HAP-1 (cell line): ENCODE results near the gene HNRNPL.
A peak's percentile ranks its signal among the peaks of the same experiment; 100 is the strongest.
"Not testable (repeated sequence)": the region's sequence is repeated elsewhere in the genome, so short reads cannot be mapped to it uniquely, and the experiment has no call there.

ENCODE experiments used
- DNase-seq, 2 experiments: peaks; one replicate each; pipeline ENCODE4 v3.0.0-alpha.2; 2016 to 2020; ENCODE audit warnings: low spot score in 2 of 2
- H3K27me3 ChIP-seq: fragments of 250-450 bp; sonication (Bioruptor Pico); 2 replicates; pipeline ENCODE4 v1.5.1; 2020; ENCODE audit warnings: low read depth, mild to moderate bottlenecking, moderate library complexity
- H3K36me3 ChIP-seq: fragments of 250-450 bp; sonication (Bioruptor Pico); replicated peaks from 2 replicates; pipeline ENCODE4 v1.5.1; 2020; ENCODE audit warnings: mild to moderate bottlenecking
- H3K4me1 ChIP-seq: fragments of 250-450 bp; sonication (Bioruptor Pico); 2 replicates; pipeline ENCODE4 v1.5.1; 2020; ENCODE audit warnings: mild to moderate bottlenecking
- H3K4me3 ChIP-seq: fragments of 250-450 bp; sonication (Bioruptor Pico); 2 replicates; pipeline ENCODE4 v1.5.1; 2020; ENCODE audit warnings: mild to moderate bottlenecking, moderate library complexity
- H3K9me3 ChIP-seq: fragments of 250-450 bp; sonication (Bioruptor Pico); 2 replicates; pipeline ENCODE4 v1.5.1; 2020; ENCODE audit warnings: mild to moderate bottlenecking, moderate library complexity
- in situ Hi-C: fragments of 300-500 bp; cut with MboI; formaldehyde crosslinking; loops from 3 replicates; pipeline ENCODE4 v1.14.3; 2020; ENCODE audit warnings: low sequenced_read_pairs, inconsistent platforms, mixed read lengths

Gene HNRNPL

DNA sequence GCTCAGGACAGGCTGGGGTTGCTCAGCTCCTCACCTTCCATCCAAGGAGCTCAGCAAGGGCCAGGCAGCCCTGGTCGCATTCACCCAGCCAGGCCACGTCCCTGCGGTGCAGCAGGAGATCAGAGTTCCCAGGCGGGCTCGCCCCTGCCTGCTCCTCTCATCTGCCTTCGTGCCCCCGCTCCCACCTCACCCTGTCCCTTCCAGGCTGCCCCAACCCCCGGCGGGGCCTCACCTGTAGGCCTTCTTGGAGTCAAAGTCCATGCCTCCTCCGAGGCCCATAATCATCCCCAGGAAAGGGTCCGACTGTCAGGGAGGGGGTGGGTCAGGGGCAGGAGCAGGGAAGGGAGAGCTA is 29.6 kb upstream of the HNRNPL start:
- H3K4me3 ChIP-seq = no peak overlapping the region
- no peaks in the 10 kb centered on the region for H3K36me3 ChIP-seq
- H3K27me3 ChIP-seq = no peaks in the 10 kb centered on the region
- in situ Hi-C loops = no loop called here
- H3K4me1 ChIP-seq = no peaks in the 10 kb centered on the region
- H3K9me3 ChIP-seq = no peaks in the 10 kb centered on the region
- no peak for DNase-seq

DNA sequence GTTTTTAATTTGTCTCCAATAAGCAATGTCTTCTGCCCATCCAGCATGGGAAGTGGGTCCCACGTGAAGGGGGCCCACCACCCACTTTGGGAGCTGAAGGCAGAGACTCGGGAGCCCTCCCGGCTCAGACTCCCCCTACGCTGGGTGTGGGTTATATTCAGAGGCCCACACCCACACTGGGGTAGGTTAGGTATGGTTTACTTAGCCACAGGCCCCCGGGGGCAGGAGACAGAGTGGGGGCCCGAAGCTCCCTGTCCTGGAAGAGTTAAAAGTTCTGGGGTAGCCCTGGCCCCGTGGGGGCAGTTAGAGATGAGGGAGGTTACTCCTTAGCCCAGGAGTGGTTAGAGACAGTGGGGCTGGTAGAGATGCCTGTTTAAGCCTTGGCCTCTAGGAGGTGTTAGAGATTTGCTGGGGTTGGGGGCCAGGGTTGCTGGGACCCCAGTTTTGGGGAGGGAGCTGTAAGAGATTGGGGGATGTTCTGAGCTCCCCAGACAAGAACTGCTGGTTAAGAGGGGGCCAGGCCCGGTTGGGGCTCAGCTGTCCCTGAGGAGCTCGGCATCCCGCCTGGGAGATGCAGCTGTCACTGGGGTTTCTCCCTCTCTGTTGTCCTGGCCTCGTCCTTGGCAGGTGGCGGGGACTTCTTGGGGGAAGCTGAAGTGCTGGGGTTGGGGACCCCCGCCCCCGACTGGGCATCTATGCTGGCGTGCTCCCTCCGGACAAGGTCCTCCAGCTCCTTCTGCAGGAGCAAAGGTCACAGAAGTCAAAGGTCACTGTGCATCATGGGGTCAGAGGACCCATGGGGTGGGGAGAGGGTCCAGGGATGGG is 29.0 kb upstream of the HNRNPL start:
- H3K9me3 ChIP-seq = no peaks in the 10 kb centered on the region
- no peaks in the 10 kb centered on the region for H3K4me1 ChIP-seq
- no peak overlapping the region for H3K4me3 ChIP-seq
- no peaks in the 10 kb centered on the region for H3K27me3 ChIP-seq
- in situ Hi-C loops = no loop called here
- DNase-seq = no peak
- H3K36me3 ChIP-seq = no peaks in the 10 kb centered on the region

DNA sequence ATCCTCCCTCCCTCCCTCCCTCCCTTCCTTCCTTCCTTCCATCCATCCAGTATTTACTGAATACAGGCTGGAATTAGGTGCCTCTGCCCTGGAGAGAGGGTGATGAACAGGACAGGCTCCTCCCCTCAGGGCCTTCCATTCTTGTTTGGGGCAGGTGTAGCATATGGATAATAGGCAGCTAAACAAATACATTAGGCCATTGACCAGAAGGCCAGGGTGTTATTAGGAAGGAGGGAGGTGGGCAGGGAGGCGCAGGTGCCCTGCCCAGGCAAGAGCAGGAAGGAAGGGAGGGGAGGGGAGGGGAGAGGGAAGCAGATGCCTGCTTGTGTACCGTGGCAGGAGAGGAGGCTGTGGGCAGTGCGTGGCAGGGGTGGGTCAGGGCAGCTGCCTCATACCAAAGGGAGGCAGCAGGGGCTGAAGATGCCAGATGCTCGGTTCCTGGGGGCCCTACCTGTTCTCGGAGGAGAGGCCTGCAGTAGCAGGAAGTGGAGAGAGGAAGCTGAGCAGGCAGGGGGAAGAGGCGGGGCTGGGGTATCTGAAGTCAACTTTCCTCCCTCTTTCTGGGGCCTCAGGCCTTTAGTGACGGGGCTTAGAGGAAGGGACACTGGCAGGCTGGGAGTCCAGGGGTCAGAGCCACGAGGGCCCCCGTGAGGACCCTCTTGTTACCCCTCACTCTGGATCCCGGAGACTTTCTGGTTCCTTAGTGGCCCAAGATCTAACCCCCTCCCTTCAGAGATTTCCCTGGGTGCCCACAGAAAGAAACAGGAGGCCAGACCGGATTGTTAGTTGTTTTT is 28.2 kb upstream of the HNRNPL start, which contains the start of gene RINL:
RINL (minus strand) TSS at position 495 of the 794 bp plus-strand sequence. CDS start 1,533 bp downstream, outside the sequence.
- in situ Hi-C loops = no loop called here
- Histone ChIP-seq H3K27me3 (no peaks in the 10 kb centered on the region), H3K4me1 (no peaks in the 10 kb centered on the region), H3K4me3 (no peak within 1 kb of the TSS), H3K36me3 (no peaks in the 10 kb centered on the region), H3K9me3 (no peaks in the 10 kb centered on the region)
- DNase-seq = no peak

DNA sequence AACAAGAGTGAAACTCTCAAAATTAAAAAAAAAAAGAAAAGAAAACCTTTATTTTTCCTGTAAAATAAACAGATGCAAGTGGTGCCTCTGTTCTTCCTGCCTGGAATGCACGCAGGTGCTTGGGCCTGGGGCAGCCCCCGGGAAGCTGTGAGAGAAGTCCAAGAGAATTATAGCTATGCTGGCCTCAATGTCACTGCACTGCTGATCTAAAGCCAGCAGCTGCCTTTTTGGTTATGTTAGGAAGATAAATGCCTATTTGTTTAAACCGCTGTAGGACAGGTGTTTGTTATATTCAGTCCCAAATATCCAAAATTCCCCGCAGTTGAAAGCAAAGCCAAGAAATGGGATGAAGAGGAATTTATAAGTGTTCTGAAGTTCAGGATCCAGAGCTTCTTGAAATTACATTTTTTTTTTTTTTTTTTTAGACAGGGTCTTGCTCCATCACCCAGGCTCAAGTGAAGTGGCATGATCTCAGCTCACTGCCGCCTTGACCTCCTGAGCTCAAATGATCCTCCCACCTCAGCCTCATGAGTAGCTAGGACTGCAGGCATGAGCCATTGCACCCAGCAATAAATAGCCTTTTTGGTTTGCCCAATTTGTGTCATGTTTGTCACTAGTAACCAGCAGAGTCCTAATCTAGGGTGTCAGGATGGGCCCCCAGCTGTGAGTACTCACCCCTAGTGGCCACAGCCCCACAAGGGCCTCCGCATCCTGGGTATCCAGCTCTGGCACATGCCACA is 26.0 kb upstream of the HNRNPL start:
- Histone ChIP-seq H3K4me1 (no peaks in the 10 kb centered on the region), H3K4me3 (no peak overlapping the region), H3K27me3 (no peaks in the 10 kb centered on the region), H3K9me3 (no peaks in the 10 kb centered on the region), H3K36me3 (no peaks in the 10 kb centered on the region)
- DNase-seq = no peak
- in situ Hi-C loops = no loop called here

DNA sequence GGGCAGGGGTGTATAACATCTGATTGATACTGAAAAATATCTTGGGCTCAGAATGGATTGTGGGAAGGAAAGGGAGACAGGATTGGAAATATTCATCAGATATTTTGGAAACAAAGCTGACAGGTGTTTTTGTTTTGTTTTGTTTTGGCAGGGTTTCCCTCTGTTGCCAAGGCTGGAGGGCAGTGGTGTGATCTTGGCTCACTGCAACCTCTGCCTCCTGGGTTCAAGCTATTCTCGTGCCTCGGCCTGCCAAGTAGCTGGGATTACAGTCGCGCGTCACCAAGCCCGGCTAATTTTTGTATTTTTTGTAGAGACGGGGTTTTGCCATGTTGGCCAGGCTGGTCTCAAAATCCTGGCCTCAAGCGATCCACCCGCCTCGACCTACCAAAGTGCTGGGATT is 23.6 kb upstream of the HNRNPL start:
- H3K36me3 ChIP-seq, H3K27me3 ChIP-seq, H3K9me3 ChIP-seq, in situ Hi-C loops, H3K4me3 ChIP-seq, DNase-seq: not testable (repeated sequence)
- peaks cover 11% of the 10 kb centered on the region for H3K4me1 ChIP-seq

DNA sequence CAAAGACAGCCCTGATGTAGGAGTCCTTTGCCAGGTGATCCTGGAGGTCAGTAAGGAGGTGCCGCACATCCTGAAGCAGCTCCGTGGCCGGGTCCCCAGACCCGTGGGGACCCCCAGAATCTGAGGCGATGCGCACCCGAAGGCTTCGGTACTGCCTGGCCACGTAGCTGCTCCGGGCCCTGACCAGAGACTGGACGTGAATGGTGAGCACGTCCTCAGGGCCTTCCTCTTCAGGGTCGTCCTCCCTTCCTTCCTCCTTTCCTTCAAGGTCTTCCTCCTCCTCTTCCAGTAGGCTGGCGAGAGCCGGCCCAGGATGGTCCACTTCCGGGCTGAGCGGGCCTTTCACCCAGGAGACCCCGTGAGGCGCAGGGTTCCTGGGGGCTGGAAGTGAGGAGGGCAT is 20.8 kb upstream of the HNRNPL start:
- no peak for DNase-seq
- Histone ChIP-seq H3K27me3 (no peaks in the 10 kb centered on the region), H3K9me3 (no peaks in the 10 kb centered on the region), H3K36me3 (no peaks in the 10 kb centered on the region; the same call in 1 of the 2 replicates), H3K4me1 (peaks cover 11% of the 10 kb centered on the region), H3K4me3 (no peak overlapping the region; the same call in 1 of the 2 replicates)
- in situ Hi-C loops = no loop called here

DNA sequence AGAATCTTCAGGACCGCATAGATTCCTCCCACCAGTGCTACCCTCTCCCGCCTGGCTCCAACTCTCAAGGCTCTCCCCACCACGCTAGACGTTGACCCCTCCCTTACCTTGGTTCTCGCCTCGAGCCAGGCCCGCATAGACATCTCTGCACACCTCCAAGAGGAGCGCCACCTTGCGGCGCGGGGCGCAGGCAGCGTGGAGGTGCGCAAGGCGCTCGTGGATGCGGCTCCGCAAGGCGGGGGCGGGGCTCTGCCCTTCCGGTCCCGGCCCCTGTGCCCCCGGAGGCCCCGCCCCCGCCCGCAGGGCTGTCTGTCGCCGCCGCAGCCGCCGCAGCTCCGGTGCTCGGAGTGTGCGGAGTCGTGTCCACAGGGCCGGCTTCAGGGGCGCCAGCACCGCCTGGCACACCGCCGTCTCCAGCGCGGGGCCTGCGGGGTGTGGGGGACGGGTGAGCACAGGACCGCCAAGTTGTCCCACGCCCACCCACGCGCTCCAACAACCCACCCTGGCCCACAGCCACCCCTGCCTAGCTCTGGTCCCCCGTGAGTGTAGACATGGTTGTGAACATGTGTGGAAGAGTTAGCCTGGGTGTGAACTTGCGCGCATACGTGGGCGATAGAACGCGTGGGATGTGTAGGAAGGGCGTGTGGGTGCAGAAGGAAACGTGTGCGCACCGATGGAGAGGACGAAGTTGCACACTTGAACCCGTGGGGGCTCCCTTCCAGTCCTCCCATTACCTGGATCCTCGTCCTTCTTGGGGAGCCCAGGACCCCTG is 20.2 kb upstream of the HNRNPL start:
- H3K4me3 ChIP-seq = peak overlapping the region; percentile 33
- no peaks in the 10 kb centered on the region; the same call in 1 of the 2 replicates for H3K36me3 ChIP-seq
- H3K27me3 ChIP-seq = no peaks in the 10 kb centered on the region
- H3K9me3 ChIP-seq = no peaks in the 10 kb centered on the region
- peak; percentile 80 to 96 for DNase-seq
- in situ Hi-C loops = no loop called here
- peaks cover 11% of the 10 kb centered on the region for H3K4me1 ChIP-seq

DNA sequence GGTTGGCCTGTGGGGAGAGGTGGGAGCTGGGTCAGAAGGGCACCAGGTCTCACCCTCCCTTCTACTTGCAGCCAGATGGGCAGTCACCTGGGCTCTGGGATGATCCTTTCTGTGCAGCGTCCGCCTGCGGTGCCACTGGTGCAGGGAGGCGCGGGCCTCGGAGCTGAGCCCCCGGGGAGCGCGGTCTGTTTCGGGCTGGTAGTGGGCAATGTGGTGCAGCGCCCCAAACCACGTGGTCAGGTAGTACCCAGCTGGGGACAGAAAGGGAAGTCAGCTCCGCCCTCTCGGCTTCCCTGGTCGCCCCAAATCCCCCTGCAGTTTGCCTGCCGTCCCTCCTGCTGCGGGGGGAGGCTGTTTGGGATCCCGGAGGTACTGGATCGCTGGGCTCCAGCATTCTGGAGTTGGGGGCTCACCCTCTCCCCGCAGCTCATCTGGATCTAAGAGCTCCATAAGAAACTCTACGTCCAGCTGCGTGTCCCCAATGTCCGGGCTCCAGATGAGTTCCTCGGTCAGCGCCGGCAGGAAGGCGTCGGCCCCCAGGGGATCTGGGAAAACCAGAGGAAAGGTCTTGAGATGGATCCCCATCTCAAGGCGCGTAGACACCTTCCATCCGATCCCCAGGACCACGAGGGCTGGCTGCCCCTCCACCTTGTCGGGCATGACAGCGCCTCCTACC is 19.5 kb upstream of the HNRNPL start:
- no peak for DNase-seq
- H3K27me3 ChIP-seq = no peaks in the 10 kb centered on the region
- H3K9me3 ChIP-seq = no peaks in the 10 kb centered on the region
- H3K4me3 ChIP-seq = peak overlapping the region; percentile 33
- in situ Hi-C loops = no loop called here
- H3K36me3 ChIP-seq = no peaks in the 10 kb centered on the region; the same call in 1 of the 2 replicates
- H3K4me1 ChIP-seq = peaks cover 11% of the 10 kb centered on the region

DNA sequence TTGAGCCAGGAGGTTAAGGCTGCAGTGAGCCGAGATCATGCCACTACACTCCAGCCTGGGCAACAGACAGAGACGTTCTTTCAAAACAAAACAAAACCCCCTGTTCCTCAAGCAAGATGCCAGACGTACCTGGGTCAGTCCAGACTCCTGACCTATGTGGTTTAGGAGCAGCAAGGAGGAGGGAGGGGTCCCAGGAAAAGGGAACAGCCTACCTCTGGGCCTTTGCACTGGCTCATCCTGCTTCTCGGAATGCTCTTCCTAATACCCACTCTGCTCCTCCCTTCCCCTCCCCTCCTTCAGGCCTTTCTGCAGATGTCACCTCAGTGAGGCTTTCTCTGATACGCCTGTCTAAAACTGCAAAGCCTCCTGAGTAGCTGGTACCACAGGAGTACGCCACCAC is 18.8 kb upstream of the HNRNPL start:
- in situ Hi-C loops = no loop called here

DNA sequence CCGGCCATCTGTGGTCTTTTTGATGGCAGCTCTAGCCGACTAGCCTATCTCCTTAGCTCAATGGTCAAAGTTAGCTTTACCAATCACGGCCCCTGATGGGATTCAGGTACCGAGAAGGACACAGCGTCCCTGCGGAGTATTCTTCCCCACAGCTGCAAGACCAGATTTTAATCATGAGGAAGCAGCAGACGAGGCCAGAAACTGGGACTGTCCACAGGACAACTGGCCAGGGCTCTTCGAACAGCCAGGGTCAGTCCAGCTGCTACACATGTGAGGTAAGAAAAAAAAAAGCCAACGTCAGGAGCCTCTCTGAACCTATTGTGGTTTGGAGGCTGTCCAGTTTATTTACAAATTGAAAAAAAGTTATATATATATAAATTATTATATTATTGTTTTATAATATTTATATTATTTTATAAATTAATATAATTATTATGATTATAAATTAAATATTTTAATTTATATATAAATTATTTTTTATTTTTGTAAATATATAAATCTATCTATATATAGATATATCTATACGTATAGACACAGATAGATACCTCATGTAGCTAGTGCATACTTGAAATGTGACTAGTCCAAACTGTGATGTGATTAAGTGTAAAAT is 17.5 kb upstream of the HNRNPL start:
- Histone ChIP-seq H3K36me3 (no peaks in the 10 kb centered on the region; the same call in 1 of the 2 replicates), H3K9me3 (no peaks in the 10 kb centered on the region), H3K4me1 (peaks cover 17% of the 10 kb centered on the region), H3K4me3 (no peak overlapping the region), H3K27me3 (no peaks in the 10 kb centered on the region)
- in situ Hi-C loops = no loop called here
- no peak for DNase-seq

More for the DNA sequence above, 18.8 kb upstream of the HNRNPL start:
- H3K36me3 ChIP-seq = no peaks in the 10 kb centered on the region; the same call in 1 of the 2 replicates
- H3K4me1 ChIP-seq = peaks cover 11% of the 10 kb centered on the region
- no peak for DNase-seq
- no peak overlapping the region for H3K4me3 ChIP-seq
- H3K27me3 ChIP-seq = no peaks in the 10 kb centered on the region
- H3K9me3 ChIP-seq = no peaks in the 10 kb centered on the region

DNA sequence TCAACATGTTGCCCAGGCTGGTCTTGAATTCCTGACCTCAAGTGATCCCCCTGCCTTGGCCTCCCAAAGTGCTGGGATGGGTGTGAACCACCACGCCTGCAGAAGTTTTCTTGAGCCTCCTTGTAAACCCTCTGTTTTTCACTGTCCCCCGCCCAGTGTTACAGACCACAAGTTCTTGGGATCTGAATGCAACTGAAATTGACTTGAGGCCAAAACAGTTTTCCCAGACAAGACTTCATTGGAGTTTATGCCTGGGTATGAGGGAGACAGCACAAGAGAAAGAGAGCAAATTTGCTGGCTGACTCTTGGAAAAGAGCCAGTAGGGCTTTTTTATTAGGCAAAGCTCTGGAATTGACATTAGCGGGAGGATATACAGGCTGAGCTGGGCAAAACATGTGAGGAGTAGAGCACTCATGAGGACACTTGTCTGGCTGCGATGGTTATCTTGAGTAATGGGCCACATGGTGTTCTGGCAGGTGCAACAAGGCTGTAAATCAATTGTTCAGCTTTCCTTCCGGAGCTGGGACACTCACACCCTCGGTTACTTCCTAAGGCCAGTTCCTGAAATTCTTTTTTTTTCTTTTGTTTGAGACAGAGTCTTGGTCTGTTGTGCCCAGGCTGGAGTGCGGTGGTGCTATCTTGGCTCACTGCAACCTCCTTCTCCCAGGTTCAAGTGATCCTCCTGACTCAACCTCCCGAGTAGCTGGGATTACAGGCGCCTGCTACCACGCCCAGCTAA is 12.7 kb upstream of the HNRNPL start:
- Histone ChIP-seq H3K36me3 (no peaks in the 10 kb centered on the region), H3K4me1 (peaks cover 7% of the 10 kb centered on the region), H3K27me3 (no peaks in the 10 kb centered on the region), H3K9me3 (no peaks in the 10 kb centered on the region), H3K4me3 (no peak overlapping the region)
- peak; percentile 39 to 41 for DNase-seq
- in situ Hi-C loops = no loop called here

DNA sequence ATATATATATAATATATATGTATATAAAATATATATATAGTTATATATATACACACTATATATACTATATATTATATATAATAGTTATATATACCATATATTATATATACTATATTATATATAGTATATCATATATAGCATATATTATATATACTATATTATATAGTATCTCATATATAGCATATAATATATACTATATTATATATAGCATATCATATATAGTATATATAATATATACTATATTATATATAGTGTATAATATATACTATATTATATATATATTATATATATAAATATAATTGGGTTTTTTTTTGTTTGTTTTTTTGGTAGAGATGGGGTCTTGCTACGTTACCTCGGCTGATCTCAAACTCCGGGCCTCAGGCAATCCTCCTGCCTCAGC is 11.6 kb upstream of the HNRNPL start:
- in situ Hi-C loops = no loop called here
- Histone ChIP-seq H3K4me1 (peaks cover 7% of the 10 kb centered on the region), H3K36me3 (no peaks in the 10 kb centered on the region), H3K9me3 (no peaks in the 10 kb centered on the region), H3K27me3 (no peaks in the 10 kb centered on the region), H3K4me3 (no peak overlapping the region)
- DNase-seq = no peak
